ENCODE measurements around the gene REEP1.

REEP1 gene

DNA sequence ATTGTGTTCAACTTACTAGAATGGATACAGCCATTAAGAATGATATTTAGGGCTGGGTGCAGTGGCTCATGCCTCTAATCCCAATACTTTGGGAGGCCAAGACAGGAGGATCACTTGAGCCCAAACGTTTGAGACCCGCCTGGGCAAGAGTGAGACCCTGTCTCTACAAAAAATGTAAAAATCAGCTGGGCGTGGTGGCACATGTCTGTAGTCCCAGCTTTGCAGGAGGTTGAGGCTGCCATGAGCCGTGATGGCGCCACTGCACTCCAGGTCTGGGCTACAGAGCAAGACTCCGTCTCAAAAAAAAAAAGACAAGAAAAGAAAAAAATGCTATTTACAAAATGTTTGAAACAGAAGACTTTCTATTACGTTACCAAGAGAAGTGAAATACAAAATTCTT is 30.0 kb downstream of the REEP1 start:
- DNase-seq (ENCODE audit: low read depth, low spot score): no peak

DNA sequence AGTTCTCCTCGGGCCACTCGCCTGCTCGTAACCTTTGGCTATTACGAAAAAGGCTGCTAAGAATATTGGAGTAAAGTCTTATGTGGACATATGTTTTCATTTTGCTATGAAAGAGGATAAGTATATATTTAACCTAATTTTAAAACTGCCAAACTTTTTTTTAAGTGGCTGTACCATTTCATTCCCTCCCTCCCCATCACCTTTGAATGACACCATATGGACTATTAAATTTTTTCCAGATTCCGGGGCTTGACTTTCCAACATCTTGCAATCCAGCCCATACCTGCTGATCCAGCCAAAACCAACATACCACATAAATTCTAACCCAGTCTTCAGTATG is 31.5 kb downstream of the REEP1 start:
- DNase-seq (ENCODE audit: low read depth, low spot score): no peak

DNA sequence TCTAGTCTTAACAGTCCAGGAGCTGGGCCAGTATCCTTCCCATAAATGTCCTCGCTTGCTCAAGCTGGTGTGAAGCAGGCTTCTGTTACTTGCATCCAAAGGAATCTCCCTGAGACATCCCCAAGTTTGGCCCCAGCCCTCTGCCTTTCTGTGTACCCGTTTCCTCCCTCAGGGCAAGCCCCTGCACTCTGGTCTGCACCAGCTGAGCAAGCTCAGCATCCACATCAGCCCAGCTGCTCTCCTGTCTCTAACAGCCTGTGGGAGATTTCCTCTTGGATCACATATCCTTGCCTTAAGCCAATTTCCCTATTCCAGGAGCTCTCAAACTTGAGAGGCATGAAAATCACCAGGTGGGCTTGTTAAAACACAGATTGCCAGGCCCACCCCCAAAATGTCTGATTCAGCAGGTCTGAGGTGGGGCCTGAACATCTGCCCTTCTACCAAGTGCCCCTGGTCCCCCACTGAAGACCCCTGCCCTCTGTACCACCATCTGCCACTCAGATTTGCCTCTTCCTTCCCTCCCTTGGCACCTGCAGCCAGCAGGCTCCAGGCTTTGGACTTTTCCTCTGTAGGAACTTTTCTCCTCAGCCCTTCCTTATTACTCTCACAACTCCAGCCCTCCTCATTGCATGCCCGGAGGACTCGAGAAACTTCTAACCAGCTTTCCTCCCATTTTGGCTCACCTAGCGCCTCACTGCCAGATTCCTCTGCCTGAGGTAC is 32.1 kb downstream of the REEP1 start:
- DNase-seq (ENCODE audit: low read depth, low spot score): no peak

DNA sequence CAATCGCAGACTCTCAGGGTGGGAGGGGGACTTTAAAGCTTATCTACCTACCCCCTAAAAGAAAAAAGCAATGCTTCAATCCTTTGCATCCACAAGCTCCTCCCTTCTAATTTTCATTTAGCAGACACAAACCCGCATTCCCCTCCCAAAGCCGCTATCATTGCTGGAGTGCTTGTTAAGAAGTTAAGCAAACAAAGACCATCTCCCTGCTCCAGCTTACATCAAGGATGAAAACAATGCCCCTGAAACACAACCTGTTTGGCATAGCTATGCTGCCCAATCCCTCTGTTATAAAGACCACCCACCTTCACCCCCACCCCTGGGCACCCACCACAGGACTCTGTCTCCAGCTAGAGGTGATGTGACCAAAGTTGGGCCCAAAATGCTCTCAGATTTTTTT is 33.0 kb downstream of the REEP1 start:
- DNase-seq (ENCODE audit: low read depth, low spot score): no peak

DNA sequence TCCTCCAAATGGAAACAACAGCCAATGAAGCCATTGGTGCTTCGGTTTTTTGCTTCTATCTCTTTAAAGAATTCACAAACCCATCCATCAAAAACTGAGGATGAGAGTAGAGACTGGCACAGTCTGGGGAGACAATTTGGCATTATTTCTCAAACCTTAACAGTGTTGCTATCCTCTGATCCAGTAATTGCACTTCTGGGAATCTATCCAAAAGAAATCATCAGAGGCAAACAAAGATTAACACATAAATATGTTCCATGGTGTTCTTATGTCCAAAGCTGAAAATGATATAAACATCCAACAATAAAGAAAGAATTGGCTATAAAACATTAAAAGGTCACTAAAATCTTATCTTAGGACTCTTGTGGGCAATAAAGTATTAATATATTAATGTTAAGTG is 35.1 kb downstream of the REEP1 start:
- DNase-seq (ENCODE audit: low read depth, low spot score): no peak

DNA sequence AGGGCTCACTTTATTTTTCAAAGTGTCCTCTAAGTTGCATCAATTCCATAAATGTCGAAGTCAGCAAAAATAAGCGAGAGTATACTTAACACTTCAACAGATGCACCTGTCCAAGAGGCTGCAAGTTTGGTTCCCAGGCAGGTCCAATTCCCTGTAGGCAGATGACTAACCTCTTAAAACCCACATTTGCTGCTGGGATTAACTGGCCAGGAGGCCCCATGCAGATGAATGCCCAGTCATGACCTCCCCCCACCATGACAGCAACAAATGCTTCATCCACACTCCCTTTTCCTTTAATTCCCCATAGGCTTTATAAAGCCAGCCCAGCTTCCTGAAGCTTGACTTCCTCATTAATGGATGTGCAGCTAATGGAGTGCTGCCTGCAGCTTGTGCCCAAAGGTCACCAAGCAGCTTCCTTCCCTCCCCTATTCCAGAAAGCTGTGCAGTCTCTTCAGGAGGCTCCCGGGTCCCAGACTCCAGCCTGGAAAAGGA is 35.7 kb downstream of the REEP1 start:
- no peak for DNase-seq (ENCODE audit: low read depth, low spot score)

DNA sequence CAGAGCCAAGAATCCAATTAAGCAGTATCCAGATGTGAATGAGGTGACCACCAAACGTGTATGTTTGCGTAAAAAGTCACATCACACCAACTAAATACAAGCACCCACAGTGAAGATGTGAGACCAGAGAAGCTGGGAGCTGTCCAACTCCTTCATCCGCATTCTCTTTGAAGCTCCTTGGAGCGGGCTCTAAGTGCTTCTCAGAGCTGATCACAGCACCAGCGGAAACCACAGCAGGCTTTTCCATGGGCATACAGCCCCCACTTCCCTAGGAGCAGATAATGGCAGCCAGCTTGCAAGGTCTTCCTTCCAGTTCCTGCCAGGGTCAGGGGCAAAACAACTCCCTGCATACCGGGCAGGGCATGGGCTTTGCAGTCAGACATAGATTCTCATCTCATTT is 36.4 kb downstream of the REEP1 start:
- DNase-seq (ENCODE audit: low read depth, low spot score): no peak

DNA sequence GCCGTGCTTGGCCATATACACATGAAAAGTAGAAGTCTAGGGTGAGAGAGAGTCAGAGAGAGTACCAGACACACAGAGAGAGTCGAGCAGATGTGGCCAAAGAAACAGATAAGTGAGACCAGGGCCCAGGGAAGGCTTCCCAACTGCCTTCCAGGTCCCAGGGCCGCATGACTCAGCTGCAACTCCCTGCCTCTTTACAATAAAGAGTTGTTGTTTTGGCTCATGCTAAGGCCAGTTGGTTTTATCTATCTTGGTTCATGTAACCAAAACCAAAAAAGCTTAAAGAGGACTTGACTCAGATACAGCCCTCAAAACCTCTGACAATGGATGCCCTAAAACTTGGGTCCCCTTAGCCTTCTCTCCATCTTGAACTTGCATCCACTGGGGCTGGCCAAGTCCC is 36.9 kb downstream of the REEP1 start:
- DNase-seq (ENCODE audit: low read depth, low spot score): no peak

DNA sequence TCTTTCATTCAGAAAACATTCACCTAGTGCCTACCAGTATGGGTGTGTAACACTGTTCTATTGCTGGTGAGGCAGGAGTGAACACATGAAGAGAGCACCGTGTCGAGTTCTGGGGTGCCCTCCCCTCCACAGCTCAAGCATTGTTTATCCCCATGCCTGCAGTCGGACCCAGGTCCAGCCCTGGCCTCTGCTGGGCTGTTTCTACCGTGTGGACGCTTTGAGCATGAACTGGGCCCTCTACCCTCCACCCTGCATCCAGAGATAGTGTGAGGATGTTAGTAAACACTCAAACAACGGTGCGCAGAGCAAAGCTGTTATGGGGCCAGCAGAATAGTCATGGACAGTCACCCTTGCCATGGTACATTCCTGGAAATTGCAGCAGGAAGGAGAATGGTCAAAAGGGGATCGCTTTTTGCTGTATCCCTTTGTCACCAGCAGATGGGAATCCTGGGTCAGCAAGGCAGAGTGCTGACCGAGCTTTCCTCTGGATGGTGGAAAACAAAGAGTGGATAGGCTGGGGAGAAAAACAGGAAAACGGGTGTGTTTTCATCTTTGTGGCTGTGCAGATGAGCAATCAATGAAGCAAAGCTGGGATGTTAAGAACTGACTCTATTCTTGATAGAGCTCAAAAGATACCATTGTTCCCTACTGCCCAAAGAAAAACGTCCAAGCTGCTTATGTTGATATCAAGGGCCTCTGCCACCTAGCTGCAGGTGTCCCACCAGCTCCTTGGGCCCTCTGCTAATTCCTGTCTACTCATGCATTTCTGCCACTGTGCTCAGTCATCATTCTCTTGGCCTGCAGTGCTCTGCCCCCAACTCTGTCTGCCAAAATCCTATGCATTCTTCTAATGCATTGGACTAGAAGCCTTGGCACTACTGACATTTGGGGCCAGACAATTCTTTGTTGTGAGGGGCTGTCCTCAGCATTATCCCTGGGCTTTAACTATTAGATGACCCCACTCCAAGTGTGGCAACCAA is 38.7 kb downstream of the REEP1 start:
- no peak for DNase-seq (ENCODE audit: low read depth, low spot score)

DNA sequence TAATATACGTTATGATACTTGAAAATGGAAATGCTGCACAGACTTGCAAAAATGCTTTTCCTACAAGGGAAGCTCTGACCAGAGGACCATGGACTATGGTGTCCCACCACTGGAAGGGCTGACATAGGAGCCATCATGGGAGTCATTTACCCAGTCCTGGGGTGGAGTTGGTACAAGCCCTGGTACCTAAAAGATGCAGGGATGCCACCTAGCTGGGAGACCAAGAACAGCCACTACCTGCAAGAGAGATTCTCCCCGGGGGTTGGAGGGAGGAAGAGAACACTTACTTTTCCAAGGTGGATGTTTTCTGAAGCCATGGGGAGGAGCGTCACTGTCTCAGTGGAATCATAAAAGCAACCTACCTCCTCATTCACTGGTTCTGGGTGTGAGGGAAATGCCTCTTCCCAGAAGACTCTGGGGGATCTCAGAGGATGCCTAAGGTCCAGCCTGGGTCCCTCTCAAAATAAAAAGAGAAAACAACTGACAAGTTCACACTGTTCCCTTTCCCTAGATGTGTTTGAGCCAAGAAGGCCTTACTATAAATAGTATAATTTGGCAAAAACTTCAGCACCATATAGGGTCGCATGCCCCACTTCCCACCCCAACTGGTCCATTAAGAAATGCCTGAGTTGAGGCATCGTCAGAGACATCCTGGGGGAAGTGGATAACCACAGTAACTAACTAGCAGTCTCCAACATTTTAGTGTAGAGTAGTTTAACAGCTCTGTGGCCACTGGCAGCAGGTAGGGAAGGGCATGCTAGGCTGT is 39.9 kb downstream of the REEP1 start:
- DNase-seq (ENCODE audit: low read depth, low spot score): no peak

DNA sequence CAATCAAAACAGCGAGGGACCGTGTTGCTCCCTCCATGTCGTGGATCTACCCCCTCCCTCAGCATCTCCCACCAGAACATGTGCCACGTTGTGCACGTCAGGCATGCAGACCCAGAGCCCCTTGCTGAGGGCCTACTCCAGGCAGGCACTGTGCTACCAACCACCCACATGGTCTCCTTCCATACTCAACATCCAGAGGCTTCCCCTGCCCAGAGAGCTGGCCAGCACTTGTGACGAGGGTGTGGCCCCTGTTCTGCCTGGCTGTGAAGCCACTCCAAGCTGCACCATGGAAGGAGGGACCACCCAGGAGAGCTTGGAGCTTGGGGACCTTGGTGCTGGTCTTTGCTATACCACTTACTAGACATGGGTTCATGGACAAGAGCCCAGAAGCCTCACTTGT is 40.5 kb downstream of the REEP1 start:
- DNase-seq (ENCODE audit: low read depth, low spot score): no peak

DNA sequence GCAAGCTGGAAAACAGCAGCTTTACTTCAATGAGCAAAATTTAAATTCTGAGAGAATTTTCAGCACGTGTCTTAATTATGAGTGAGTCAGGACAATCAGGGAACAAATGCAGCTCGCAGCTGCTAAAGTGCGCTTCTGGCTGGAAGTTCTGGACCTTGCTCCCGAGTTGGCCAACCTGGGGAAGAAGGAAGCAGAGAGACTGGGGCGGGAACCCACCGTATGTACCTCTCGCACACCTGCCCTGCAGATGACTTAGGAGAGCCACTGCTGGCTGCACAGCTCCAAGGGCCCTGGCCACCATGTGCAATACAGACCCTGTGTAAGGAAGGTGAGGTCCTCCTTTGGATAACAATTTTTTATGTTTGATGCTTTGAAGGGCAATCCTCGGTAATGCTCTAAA is 42.4 kb downstream of the REEP1 start:
- DNase-seq (ENCODE audit: low read depth, low spot score): no peak

DNA sequence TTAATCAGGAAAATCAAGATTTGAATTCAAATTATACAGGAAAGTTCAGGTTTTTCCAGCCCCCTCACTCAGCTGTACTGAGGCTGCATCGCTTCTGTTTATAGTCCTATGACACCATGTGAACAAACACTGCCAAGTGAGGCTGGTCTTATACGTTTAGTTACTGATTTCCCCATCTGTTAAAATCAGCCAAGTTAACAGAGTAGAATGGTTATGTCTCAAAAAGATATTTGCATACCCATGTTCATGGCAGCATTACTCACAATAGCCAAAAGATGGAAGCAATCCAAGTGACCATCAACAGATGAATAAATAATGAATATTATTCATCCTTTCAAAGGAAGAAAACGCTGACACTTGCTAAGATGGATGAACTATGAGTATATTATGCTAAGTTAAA is 43.8 kb downstream of the REEP1 start:
- no peak for DNase-seq (ENCODE audit: low read depth, low spot score)

DNA sequence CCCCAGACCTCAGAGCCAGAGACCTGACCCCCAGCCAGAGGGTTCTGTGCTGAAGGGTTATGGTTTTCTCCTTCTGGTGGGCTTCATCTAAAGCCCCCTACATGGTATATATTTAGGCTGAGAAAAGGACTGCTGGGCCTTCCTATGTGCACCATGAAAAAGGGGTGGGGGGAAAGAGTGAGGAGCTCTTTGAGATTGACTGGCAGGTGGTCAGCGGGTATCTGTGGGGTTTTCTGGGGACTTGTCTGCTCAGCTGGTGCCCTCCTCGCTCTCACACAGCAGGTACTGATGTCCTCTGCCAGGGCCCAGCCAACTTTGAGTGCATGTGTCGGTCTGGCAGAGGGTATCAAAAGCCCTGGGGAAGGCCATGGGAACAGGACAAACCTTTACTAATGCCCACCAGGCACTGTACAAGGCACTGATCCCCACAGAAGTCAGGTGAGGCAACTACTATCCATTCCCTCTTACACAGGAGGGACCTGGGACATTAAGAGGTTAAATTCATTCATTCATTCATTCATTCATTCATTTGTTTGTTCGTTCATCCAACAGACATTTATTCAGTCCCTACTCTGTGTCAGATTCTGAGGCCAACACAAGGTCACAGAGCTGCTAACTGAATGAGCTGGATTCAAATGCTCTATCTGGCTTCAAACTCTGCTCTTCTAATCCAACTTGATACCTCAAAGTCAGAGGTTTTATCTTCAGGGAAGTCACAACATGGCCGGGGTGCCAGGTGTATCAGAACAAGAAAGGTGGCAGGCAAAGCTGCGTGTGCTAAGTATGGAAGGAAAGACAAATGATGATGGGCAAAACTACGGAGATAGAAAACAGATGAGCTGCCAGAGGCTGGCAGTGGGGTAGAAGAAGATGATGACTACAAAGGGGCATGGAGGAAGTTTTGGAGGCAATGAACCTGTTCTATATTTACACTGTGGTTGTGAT is 44.6 kb downstream of the REEP1 start:
- no peak for DNase-seq (ENCODE audit: low read depth, low spot score)

DNA sequence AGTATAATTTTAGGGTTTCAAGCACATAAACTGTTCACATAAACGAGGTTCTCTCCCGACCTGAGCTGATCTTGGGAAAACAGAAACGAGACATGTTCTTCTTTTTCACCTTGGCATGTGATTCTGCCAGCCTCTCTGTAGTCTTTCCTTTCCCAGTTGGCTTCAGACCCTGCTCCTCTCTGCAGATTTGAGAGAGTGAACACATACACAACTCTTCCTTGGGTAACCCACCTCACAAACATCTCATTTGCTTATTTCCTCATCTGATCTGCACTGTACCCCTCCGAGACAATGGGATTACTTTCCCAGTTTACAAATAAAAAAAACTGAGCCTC is 46.1 kb downstream of the REEP1 start:
- DNase-seq (ENCODE audit: low read depth, low spot score): no peak

DNA sequence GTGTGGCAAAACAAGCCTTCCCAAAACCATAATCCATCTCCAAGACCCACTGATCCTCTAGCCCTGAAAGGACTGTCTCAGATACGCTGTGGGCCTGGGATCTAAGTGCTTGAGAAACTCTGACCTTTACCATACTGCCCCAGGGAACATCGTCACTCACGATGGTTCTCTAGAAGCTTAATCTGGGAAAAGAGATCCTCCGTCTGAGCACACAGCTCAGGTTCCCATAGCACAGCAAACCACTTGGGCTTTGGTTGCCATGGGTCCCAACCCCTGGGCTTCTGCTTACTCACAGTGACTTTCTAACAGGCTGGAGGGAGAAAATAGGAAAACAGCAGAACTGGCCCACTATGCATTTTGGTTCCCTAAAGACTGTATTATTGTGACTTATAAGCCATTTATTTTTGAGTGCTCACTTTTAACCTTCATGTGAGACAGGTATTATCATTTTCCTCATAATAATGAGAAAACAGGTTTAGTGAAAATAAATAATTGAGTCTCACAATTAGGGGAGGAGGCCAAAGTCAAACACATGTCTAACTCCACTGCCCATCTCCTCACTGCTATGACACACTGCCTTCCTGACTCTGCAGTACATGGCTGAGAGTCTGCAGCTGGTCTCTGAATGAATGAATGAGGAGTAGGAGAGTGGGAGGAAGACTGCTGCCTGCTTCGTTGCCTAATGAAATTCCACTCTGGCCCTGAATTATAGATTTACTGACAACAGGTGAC is 46.7 kb downstream of the REEP1 start:
- DNase-seq (ENCODE audit: low read depth, low spot score): no peak

DNA sequence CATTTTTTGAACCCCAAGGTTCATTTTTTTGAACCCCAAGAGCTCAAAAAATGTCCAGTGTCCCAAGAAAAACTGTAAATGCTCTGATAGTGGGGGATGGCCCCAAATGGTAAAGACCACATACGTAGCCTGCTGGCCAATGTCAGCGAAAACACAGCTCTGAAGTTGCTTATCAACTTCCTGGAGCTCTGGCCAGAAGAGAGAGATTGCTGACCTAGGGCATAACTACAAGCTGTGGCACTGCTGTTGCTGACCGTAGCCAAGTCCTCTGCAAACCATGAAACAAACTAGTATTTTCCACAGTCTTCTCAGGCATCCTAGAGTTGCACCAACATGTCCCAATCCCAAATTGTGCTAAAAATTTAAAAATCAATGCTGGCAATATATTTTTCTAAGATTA is 50.9 kb downstream of the REEP1 start:
- no peak for DNase-seq (ENCODE audit: low read depth, low spot score)

DNA sequence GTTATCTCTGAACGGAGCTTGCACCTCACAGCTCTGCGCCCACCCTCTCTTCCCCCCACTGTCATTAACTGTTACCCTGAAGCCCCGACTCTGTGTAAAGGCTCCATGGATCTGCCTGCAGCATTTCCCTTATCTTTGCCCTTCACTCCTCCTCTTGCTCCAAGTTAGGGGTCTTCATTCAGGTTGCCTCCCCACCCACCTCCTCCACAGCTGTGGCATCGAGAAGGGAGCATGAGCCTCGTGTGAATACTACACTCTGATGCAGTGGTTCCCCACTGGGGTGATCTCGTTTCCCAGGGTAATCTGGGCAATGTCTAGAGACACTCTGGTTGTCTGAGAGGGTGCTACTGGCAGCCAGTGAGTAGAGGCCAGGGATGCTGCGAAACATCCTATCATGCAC is 51.4 kb downstream of the REEP1 start:
- DNase-seq (ENCODE audit: low read depth, low spot score): no peak

DNA sequence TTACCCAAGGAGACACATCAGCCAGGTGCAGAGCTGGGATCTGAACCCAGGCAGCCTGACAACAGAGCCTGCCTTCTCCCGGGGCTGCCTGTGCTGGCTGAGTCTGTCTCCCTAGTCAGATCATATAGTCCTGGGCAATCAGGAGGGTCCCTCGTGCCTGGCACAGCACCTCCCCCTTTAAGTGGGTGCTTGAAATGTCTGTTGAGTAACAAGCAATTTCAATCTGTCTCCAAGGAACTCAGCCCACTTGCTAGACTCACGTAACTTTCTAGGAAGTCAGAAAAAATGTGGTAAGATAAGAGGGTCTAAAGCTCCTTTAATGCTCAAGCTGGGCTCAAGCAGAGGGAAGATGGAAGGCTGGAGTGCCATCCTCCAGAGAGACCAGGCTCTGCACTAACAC is 51.9 kb downstream of the REEP1 start:
- no peak for DNase-seq (ENCODE audit: low read depth, low spot score)

DNA sequence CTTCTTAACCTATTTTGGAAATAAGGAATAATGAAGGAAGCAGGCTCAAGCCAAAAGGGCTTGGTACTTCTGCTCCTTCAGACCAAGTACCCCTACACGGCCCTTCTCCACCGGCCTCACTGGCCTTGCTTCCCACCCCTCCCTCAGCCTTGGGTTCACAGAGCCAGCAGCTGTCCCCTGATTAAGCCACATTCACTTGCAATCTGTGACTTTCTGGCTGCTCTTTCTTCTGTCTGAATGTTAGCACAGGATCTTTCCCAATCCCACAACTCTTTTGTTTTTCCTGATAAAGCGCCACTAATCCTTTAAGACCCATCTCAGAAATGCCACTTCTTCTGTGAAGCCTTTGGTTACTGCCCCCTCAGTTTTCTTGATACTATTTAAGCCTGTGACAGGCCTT is 52.4 kb downstream of the REEP1 start:
- DNase-seq (ENCODE audit: low read depth, low spot score): no peak
